NB4 (cell line): Measurements from ENCODE around the gene TRPV3.

Experiments
- POLR2A ChIP-seq: IDR thresholded peaks from 2 replicates; pipeline ENCODE4 v1.6.1; 2011; ENCODE audit warnings: mild to moderate bottlenecking; ENCODE audit not compliant: insufficient read length; ENCODE audit errors: extremely low read depth
- TF ChIP-seq, protein P1 (sequence below): IDR thresholded peaks from one replicate; pipeline ENCODE4 v1.5.1; 2012; ENCODE audit warnings: low read depth, low read length

DNA sequence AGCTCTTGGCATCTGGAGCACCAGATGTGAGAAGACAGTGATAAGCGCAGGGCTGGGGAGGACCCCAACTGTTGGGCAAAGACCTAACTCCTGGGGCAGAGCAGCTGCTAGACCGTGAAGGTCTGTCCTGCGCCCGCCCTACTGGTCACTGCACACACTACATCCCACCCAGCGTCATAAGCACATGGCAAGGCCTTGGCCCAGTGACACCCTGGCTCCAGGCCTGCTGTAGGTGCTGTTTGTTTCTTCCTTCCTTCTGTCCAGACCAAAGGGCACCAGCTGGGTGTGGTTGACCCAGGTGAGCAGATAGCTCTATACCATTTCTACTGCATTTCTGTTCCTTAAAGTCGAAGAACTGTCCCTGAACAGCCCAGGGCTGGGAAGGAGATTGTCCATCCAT is 6.4 kb downstream of the TRPV3 start:
- TF ChIP-seq POLR2A = no peak
- TF ChIP-seq, protein P1, sequence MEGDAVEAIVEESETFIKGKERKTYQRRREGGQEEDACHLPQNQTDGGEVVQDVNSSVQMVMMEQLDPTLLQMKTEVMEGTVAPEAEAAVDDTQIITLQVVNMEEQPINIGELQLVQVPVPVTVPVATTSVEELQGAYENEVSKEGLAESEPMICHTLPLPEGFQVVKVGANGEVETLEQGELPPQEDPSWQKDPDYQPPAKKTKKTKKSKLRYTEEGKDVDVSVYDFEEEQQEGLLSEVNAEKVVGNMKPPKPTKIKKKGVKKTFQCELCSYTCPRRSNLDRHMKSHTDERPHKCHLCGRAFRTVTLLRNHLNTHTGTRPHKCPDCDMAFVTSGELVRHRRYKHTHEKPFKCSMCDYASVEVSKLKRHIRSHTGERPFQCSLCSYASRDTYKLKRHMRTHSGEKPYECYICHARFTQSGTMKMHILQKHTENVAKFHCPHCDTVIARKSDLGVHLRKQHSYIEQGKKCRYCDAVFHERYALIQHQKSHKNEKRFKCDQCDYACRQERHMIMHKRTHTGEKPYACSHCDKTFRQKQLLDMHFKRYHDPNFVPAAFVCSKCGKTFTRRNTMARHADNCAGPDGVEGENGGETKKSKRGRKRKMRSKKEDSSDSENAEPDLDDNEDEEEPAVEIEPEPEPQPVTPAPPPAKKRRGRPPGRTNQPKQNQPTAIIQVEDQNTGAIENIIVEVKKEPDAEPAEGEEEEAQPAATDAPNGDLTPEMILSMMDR = peak; percentile 5
